Activated naive CD4-positive, alpha-beta T cell treated with anti-CD3 and anti-CD28 coated beads, Interleukin-2, amount 10 ng/mL, durations not matched to agents 5 hours and 36 hours (primary cell): Measurements from ENCODE around the gene FRK. TPM values are rescaled to one million over a fixed set of nuclear protein-coding genes. Genes with fewer than 3 reads are reported as not detected.

Experiments
- total RNA-seq, 2 experiments: library from RNA; stranded (reverse); gene quantifications; one replicate each; pipeline ENCODE4 v1.2.3, GENCODE V29; 2021

FRK gene
- total RNA-seq: under 1 TPM in 1 of 2 experiments, not detected in 1; 0.02 TPM

GRCh38 chr6:116060572-116061283 is at the start of gene FRK:
FRK (minus strand) TSS chr6:116060891; CDS start chr6:116060311, 580 bp downstream.

GRCh38 chr6:116100419-116101301 is 40.0 kb upstream of the FRK start, which contains the start of gene NT5DC1:
NT5DC1 (plus strand) TSS chr6:116100853; CDS start chr6:116100931, 78 bp downstream.

Other genes with a start within 250 kb of the FRK start
- gene NT5DC1, start 40.0 kb upstream of the FRK start, total RNA-seq: 10 to 100 TPM; 40.4 to 42.2 TPM
- not detected for gene COL10A1, start 65.2 kb upstream of the FRK start, total RNA-seq
- gene TSPYL4, start 193.2 kb upstream of the FRK start, total RNA-seq: 10 to 100 TPM; 15.7 to 16.0 TPM
- gene TSPYL1, start 219.0 kb upstream of the FRK start, total RNA-seq: 10 to 100 TPM; 45.2 to 45.4 TPM